GM12872 (cell line): ENCODE measurements around the gene MGLL.

Experiments used
- CTCF ChIP-seq: IDR thresholded peaks from 3 replicates; pipeline ENCODE4 v1.5.1; 2011; ENCODE audit warnings: low read depth, mild to moderate bottlenecking, low read length, moderate library complexity; ENCODE audit not compliant: insufficient read depth

The MGLL gene

GRCh38 chr3:127824151-127824825, 2.0 kb upstream of the MGLL start:
- TF ChIP-seq CTCF = no peak

- TF ChIP-seq CTCF = 0 out of 3 replicates have a peak, but pooled peaks have one; percentile 15
Measured at GRCh38 chr3:127823426-127823857, 1.1 kb upstream of the MGLL start.

- TF ChIP-seq CTCF = no peak
Measured at GRCh38 chr3:127822682-127823425, 539 bp upstream of the MGLL start.

GRCh38 chr3:127821394-127821793, 921 bp downstream of the MGLL start:
- TF ChIP-seq CTCF = no peak

- no peak for TF ChIP-seq CTCF
Measured at GRCh38 chr3:127820826-127821313, 1.4 kb downstream of the MGLL start.

- TF ChIP-seq CTCF = peak; percentile 28; the same call in 1 of the 3 replicates
Measured at GRCh38 chr3:127820221-127820825, 2.0 kb downstream of the MGLL start.

- no peak for TF ChIP-seq CTCF
Measured at GRCh38 chr3:127819656-127820055, 2.7 kb downstream of the MGLL start.
